GM19395 (cell line): ENCODE data around the gene POSTN.

Source experiments
- ATAC-seq: cut with Tn5 transposase; IDR thresholded peaks from one replicate; pipeline ENCODE4 v1.9.1; 2021; ENCODE audit warnings: mild to moderate bottlenecking, moderate library complexity; ENCODE audit not compliant: unreplicated experiment

The POSTN gene

GRCh38 chr13:37515226-37515625 is 83.3 kb downstream of the POSTN start:
- ATAC-seq = no peak
